ENCODE results near the gene TRMT112. TPM values are rescaled to one million over a fixed set of nuclear protein-coding genes. Genes with fewer than 3 reads are reported as not detected.

Gene TRMT112
- total RNA-seq (ENCODE audit: unreplicated experiment), result 93.1 TPM
- long read RNA-seq, transcript TRMT112-206 (4 exons, 1,106 nt), result major isoform, 45 of 53 reads
- long read RNA-seq, partial matches to known transcripts, result 0 of 53 reads
- long read RNA-seq, other reads (novel, unspliced or antisense), result 1 of 53 reads

DNA sequence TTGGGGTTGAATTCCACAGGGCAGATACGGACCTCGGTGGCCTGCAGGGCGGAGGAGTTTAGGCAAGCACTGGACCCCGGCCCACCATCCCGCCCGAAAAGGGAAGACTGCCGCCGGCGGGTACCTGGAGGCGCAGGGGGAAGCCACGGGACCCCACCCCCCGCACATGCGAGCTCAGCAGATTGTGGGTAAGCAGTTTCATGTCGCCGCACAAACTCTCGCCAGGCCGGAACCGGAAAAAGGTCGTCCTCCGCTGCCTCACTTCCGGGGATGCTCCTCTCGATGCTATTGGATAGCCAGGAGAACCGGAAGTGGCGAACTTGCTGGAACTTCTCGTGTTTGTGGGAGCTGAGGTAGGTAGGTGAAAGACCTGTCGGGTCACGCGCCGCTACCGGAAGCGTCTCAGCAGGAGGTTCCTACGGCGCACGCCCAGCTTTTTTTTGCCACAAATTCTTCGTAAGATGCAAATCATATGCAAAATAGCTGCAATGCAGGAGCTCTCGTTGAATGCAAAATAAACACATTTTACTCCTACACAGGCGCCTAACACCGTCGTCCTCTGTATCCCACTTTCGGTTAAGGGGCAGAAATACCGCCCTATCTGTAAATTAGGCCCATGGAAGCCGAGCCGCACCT lies at the start of gene TRMT112:
TRMT112 (minus strand) TSS at position 235 of the 636 bp plus-strand sequence; CDS start at position 202, 33 bp downstream.
- peak within 1 kb of the TSS; percentile 98 for H3K27ac Mint-ChIP-seq (ENCODE audit: unreplicated experiment)
- peak within 1 kb of the TSS; percentile 95 for H3K4me3 Mint-ChIP-seq (ENCODE audit: unreplicated experiment)
- H3K36me3 Mint-ChIP-seq (ENCODE audit: unreplicated experiment), result peaks cover 4% of the 10 kb centered on the region
- peaks cover 19% of the 10 kb centered on the region for H3K27me3 Mint-ChIP-seq (ENCODE audit: unreplicated experiment)
- peak; percentile 84 for DNase-seq
- H3K4me1 Mint-ChIP-seq (ENCODE audit: low read depth, unreplicated experiment), result peaks cover 26% of the 10 kb centered on the region
- peaks cover 14% of the 10 kb centered on the region for H3K9me3 Mint-ChIP-seq (ENCODE audit: unreplicated experiment)
- TF ChIP-seq, protein P1, sequence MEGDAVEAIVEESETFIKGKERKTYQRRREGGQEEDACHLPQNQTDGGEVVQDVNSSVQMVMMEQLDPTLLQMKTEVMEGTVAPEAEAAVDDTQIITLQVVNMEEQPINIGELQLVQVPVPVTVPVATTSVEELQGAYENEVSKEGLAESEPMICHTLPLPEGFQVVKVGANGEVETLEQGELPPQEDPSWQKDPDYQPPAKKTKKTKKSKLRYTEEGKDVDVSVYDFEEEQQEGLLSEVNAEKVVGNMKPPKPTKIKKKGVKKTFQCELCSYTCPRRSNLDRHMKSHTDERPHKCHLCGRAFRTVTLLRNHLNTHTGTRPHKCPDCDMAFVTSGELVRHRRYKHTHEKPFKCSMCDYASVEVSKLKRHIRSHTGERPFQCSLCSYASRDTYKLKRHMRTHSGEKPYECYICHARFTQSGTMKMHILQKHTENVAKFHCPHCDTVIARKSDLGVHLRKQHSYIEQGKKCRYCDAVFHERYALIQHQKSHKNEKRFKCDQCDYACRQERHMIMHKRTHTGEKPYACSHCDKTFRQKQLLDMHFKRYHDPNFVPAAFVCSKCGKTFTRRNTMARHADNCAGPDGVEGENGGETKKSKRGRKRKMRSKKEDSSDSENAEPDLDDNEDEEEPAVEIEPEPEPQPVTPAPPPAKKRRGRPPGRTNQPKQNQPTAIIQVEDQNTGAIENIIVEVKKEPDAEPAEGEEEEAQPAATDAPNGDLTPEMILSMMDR (IDR thresholded peaks at IDR 0.05; ENCODE audit: partially characterized antibody, unreplicated experiment), result no peak

DNA sequence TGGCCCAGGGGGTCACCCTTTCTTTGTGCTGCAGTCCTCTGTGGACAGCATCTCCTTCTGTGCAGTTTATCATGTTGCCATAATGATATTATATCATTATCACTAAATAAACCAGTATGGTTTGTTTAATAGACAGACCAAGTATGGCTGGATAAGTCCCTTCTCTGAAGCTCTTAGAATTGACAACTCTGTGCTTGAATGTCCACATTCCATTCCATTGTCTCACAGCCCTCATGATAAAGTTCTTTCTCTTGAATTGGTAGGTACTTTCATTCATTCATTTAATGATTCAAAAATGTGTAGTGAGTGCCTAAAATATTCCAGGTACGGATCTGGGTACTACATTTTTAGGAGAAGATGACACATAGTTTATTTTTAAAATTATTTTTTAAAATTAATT lies 49.4 kb upstream of the TRMT112 start:
- H3K4me3 Mint-ChIP-seq (ENCODE audit: unreplicated experiment), result no peak overlapping the region
- H3K9me3 Mint-ChIP-seq (ENCODE audit: unreplicated experiment), result peaks cover 1% of the 10 kb centered on the region
- no peaks in the 10 kb centered on the region for H3K4me1 Mint-ChIP-seq (ENCODE audit: low read depth, unreplicated experiment)
- DNase-seq, result no peak
- no peak overlapping the region for H3K27ac Mint-ChIP-seq (ENCODE audit: unreplicated experiment)
- peaks cover 12% of the 10 kb centered on the region for H3K27me3 Mint-ChIP-seq (ENCODE audit: unreplicated experiment)
- TF ChIP-seq, protein P1 (IDR thresholded peaks at IDR 0.05; ENCODE audit: partially characterized antibody, unreplicated experiment), result no peak
- H3K36me3 Mint-ChIP-seq (ENCODE audit: unreplicated experiment), result peaks cover 5% of the 10 kb centered on the region

DNA sequence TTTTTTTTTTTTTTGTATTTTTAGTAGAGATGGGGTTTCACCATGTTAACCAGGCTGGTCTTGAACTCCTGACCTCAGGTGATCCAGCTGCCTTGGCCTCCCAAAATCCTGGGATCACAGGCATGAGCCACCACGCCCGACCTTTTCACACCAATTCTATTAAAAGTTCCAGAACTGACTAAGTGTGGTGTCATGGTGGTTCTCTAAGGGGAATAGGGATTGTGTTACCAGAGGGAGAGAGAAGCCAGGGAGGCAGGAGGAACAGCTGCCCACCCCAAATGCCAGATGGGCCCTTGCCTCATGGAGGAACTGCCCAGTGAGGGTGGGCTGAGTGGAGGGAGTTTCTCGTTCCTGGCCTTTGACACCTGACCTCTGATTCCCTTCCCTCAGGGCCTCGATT lies 47.6 kb upstream of the TRMT112 start:
- Mint-ChIP-seq H3K4me3 (ENCODE audit: unreplicated experiment) (no peak overlapping the region), H3K27me3 (ENCODE audit: unreplicated experiment) (peaks cover 15% of the 10 kb centered on the region), H3K9me3 (ENCODE audit: unreplicated experiment) (peaks cover 1% of the 10 kb centered on the region), H3K4me1 (ENCODE audit: low read depth, unreplicated experiment) (no peaks in the 10 kb centered on the region), H3K27ac (ENCODE audit: unreplicated experiment) (no peak overlapping the region), H3K36me3 (ENCODE audit: unreplicated experiment) (peaks cover 5% of the 10 kb centered on the region)
- TF ChIP-seq, protein P1 (IDR thresholded peaks at IDR 0.05; ENCODE audit: partially characterized antibody, unreplicated experiment), result no peak
- DNase-seq, result no peak

DNA sequence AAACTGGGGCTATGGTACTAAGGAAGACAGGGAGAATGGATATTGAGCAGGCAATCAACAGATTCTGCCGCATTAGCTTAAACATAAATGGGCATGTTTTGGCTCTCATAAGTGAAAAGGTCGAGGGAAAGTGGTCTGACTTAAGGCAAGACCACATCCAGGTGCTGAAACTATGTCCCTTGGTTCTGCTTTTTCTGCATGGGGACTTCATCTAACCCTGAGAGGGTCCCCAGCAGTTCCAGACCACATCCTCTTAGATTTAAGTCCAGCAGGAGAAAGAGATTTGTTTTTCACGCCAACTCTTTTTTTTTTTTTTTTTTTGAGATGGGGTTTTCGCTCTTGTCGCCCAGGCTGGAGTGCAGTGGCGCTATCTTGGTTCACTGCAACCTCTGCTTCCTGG lies 47.1 kb upstream of the TRMT112 start:
- no peak overlapping the region for H3K4me3 Mint-ChIP-seq (ENCODE audit: unreplicated experiment)
- TF ChIP-seq, protein P1 (IDR thresholded peaks at IDR 0.05; ENCODE audit: partially characterized antibody, unreplicated experiment), result no peak
- H3K27me3 Mint-ChIP-seq (ENCODE audit: unreplicated experiment), result peaks cover 18% of the 10 kb centered on the region
- H3K4me1 Mint-ChIP-seq (ENCODE audit: low read depth, unreplicated experiment), result peaks cover 2% of the 10 kb centered on the region
- H3K9me3 Mint-ChIP-seq (ENCODE audit: unreplicated experiment), result peaks cover 1% of the 10 kb centered on the region
- peaks cover 5% of the 10 kb centered on the region for H3K36me3 Mint-ChIP-seq (ENCODE audit: unreplicated experiment)
- H3K27ac Mint-ChIP-seq (ENCODE audit: unreplicated experiment), result no peak overlapping the region
- no peak for DNase-seq

DNA sequence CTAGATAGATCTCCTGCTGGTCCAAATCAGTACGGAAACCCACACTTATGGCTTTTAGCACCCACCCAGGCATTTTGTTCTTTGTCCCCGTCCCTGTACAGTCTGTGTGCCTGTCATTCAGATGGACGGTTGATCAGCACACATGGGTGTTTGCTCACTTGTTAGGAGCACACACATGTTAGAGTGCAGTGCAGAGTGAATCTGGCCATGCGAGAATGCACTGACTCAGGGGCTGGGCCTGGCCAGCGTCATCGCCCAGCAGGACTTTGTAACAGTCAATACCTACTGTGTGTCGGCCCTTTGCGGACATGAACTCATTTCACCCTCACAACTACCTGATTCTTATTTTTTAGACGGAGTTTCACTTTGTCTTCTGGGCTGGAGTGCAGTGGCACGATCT lies 45.0 kb upstream of the TRMT112 start:
- Mint-ChIP-seq H3K27me3 (ENCODE audit: unreplicated experiment) (peaks cover 9% of the 10 kb centered on the region), H3K9me3 (ENCODE audit: unreplicated experiment) (no peaks in the 10 kb centered on the region), H3K27ac (ENCODE audit: unreplicated experiment) (peak overlapping the region; percentile 17), H3K36me3 (ENCODE audit: unreplicated experiment) (peaks cover 5% of the 10 kb centered on the region), H3K4me3 (ENCODE audit: unreplicated experiment) (no peak overlapping the region), H3K4me1 (ENCODE audit: low read depth, unreplicated experiment) (peaks cover 2% of the 10 kb centered on the region)
- TF ChIP-seq, protein P1 (IDR thresholded peaks at IDR 0.05; ENCODE audit: partially characterized antibody, unreplicated experiment), result no peak
- DNase-seq, result no peak

Data from glutamatergic neuron (in vitro differentiated cells).